A549 (cell line): ENCODE results near the gene PCDHB16. TPM values are rescaled to one million over a fixed set of nuclear protein-coding genes. Genes with fewer than 3 reads are reported as not detected.
A peak's percentile ranks its signal among the peaks of the same experiment; 100 is the strongest.
"Not testable (repeated sequence)": the region's sequence is repeated elsewhere in the genome, so short reads cannot be mapped to it uniquely, and the experiment has no call there.

ENCODE experiments used
- ATAC-seq, 2 experiments: fragments of 200-7000 bp in 1 of 2; fragments of >200 bp in 1 of 2; cut with Nextera tagmentation in 1 of 2; cut with Tn5 transposase in 1 of 2; 3 replicates each; pipeline versions ENCODE4 v1.8.0 to v1.9.1; 2018 to 2020; ENCODE audit warnings: mild to moderate bottlenecking in 1 of 2, moderate library complexity in 1 of 2
- CTCF ChIA-PET: fragments of 300-600 bp; sonication (Branson Sonifier 250); formaldehyde crosslinking; extraction: SDS; loops from one replicate; lab custom pipeline; 2021; ENCODE audit warnings: antibody characterized with exemption, inconsistent platforms; lab: Yijun Ruan, JAX
- POLR2A ChIA-PET: fragments of 350-600 bp; formaldehyde crosslinking; extraction: SDS; loops from one replicate; lab custom pipeline; 2021; ENCODE audit warnings: antibody characterized with exemption, inconsistent platforms; lab: Yijun Ruan, JAX
- DNase-seq, 2 experiments: peaks; one replicate each; pipeline versions ENCODE4 v3.0.0 to v3.0.0-alpha.2; 2011 to 2016; ENCODE audit warnings: low read depth in 1 of 2, low spot score in 1 of 2
- FAIRE-seq: peaks from 2 replicates; lab custom pipeline; 2011; peaks lifted over from hg19 to GRCh38; lab: Jason Lieb, UNC
- H3K27ac ChIP-seq, 2 experiments: fragments of >200 bp; sonication (Bioruptor Twin); formaldehyde crosslinking; 3 replicates each; pipeline ENCODE4 v1.5.1; 2016 to 2017
- H3K4me1 ChIP-seq: fragments of >200 bp; sonication (Bioruptor Twin); formaldehyde crosslinking; 3 replicates; pipeline ENCODE4 v1.6.1; 2016
- H3K4me2 ChIP-seq: fragments of >200 bp; sonication (Bioruptor Twin); formaldehyde crosslinking; 3 replicates; pipeline ENCODE4 v1.6.1; 2016
- H3K4me3 ChIP-seq: fragments of >200 bp; sonication (Bioruptor Twin); formaldehyde crosslinking; 3 replicates; pipeline ENCODE4 v1.5.1; 2016
- H3K9me3 ChIP-seq: fragments of >200 bp; sonication (Bioruptor Twin); formaldehyde crosslinking; 3 replicates; pipeline ENCODE4 v1.6.1; 2016
- CTCF ChIP-seq: fragments of >200 bp; sonication (Bioruptor Twin); formaldehyde crosslinking; IDR thresholded peaks from 3 replicates; pipeline ENCODE4 v1.5.1; 2016
- ELK1 ChIP-seq: fragments of 150-350 bp; IDR thresholded peaks from 2 replicates; pipeline ENCODE4 v1.6.1; 2014; ENCODE audit warnings: low read depth, mild to moderate bottlenecking, low read length
- RAD21 ChIP-seq, 2 experiments: fragments of >200 bp in 1 of 2; sonication (Bioruptor Twin) in 1 of 2; formaldehyde crosslinking in 1 of 2; IDR thresholded peaks in 1 of 2; conservative IDR thresholded peaks in 1 of 2; 2 replicates in 1 of 2; 3 replicates in 1 of 2; pipeline ENCODE4 v1.6.1; 2012 to 2018; ENCODE audit warnings: inconsistent platforms in 1 of 2
- WGBS: methylation state at CpG from one replicate; pipeline ENCODE4 v1.1.6; 2017; ENCODE audit errors: missing lambda C conversion rate; 5-methylcytosine and 5-hydroxymethylcytosine counted together
- polyA plus RNA-seq, 4 experiments: library from polyadenylated mRNA; depleted of rRNA in 3 of 4; stranded (reverse); fragments of >200 nt; fragmentation: RNase III in 1 of 4; extraction: RNeasy Plus Mini Kit Qiagen cat#74134 plus additional on column Dnase treatment in 1 of 4; gene quantifications; 2 replicates in 3 of 4; 3 replicates in 1 of 4; pipeline ENCODE4 v1.2.3, GENCODE V29; 2011 to 2017

The PCDHB16 gene
- polyA plus RNA-seq, 2 of the 4 experiments (the other 2 are of a cell fraction) = 0.10 to 0.13 TPM

GRCh38 chr5:141208478-141208877 lies 26.3 kb downstream of the PCDHB16 start, which contains the start of gene PCDHB12:
PCDHB12 (plus strand) TSS chr5:141208719; CDS start chr5:141208908, 189 bp downstream.
- Histone ChIP-seq H3K4me1 (no peaks in the 10 kb centered on the region), H3K4me2 (no peak within 1 kb of the TSS), H3K27ac (no peak within 1 kb of the TSS), H3K4me3 (no peak within 1 kb of the TSS), H3K9me3 (peaks cover 8% of the 10 kb centered on the region; the same call in 2 of the 3 replicates)
- CTCF ChIA-PET = interaction anchor here (0.7 to 1.3 kb wide), 7 partner anchors 9 to 349 kb away, joined by 3 to 5 read pairs (median 3); partner anchors contain the start of genes PCDHB11 and PCDHB6
- DNase-seq (peak in 1 of 2 experiments; percentile 9), ATAC-seq (no peak), FAIRE-seq (no peak)
- 6% methylated on average over 11 of the region's 11 CpGs for WGBS
- POLR2A ChIA-PET = no interaction called here
- no peak for TF ChIP-seq ELK1
- 0 out of 3 replicates have a peak, but pooled peaks have one; percentile 11 for TF ChIP-seq CTCF

- FAIRE-seq, ATAC-seq, DNase-seq, POLR2A ChIA-PET, CTCF ChIA-PET, H3K27ac ChIP-seq, H3K9me3 ChIP-seq, H3K4me3 ChIP-seq, H3K4me2 ChIP-seq, H3K4me1 ChIP-seq: not testable (repeated sequence)
- 74% methylated on average over 14 of the region's 39 CpGs for WGBS
Measured at GRCh38 chr5:141210281-141210680, 28.1 kb downstream of the PCDHB16 start.

- H3K4me3 ChIP-seq, CTCF ChIA-PET, FAIRE-seq, H3K27ac ChIP-seq, POLR2A ChIA-PET, H3K4me2 ChIP-seq, H3K4me1 ChIP-seq, ATAC-seq, H3K9me3 ChIP-seq, DNase-seq: not testable (repeated sequence)
- WGBS = 40% methylated on average over 1 of the region's 27 CpGs
Measured at GRCh38 chr5:141210849-141211248, 28.7 kb downstream of the PCDHB16 start.

GRCh38 chr5:141213656-141214339 lies 31.6 kb downstream of the PCDHB16 start, which contains the start of gene PCDHB13:
PCDHB13 (plus strand) TSS chr5:141213919; CDS start chr5:141214124, 205 bp downstream.
- H3K4me2 ChIP-seq, POLR2A ChIA-PET, H3K27ac ChIP-seq, FAIRE-seq, H3K4me3 ChIP-seq, H3K4me1 ChIP-seq: not testable (repeated sequence)
- 2% methylated on average over 13 of the region's 18 CpGs for WGBS
- ATAC-seq = peak; percentile 59 to 73; a peak in 5 of 6 replicates
- peaks cover 10% of the 10 kb centered on the region for H3K9me3 ChIP-seq
- TF ChIP-seq RAD21 (conservative IDR thresholded peaks at IDR 0.05 in 1 of 2, IDR thresholded peaks at IDR 0.05 in 1 of 2) = peak in 1 of 2 experiments; percentile 28; a peak in 1 of 5 replicates
- CTCF ChIA-PET = interaction anchor here (0.8 to 1.4 kb wide), 5 partner anchors 10 to 386 kb away, joined by 3 to 6 read pairs (median 3); partner anchors contain the start of genes PCDHA6, PCDHB10 and PCDHB14
- DNase-seq = peak in 1 of 2 experiments; percentile 53

- CTCF ChIA-PET = interaction anchor here (0.8 to 1.4 kb wide), 2 partner anchors 9 to 22 kb away, joined by 3 to 6 read pairs; partner anchors contain the start of genes PCDHB10 and PCDHB14
- H3K4me2 ChIP-seq, H3K4me1 ChIP-seq, ATAC-seq, H3K9me3 ChIP-seq, FAIRE-seq, H3K27ac ChIP-seq, H3K4me3 ChIP-seq, DNase-seq, POLR2A ChIA-PET: not testable (repeated sequence)
- WGBS = 49% methylated on average over 9 of the region's 12 CpGs
Measured at GRCh38 chr5:141214583-141214982, 32.4 kb downstream of the PCDHB16 start.

GRCh38 chr5:141215504-141215903 lies 33.3 kb downstream of the PCDHB16 start:
- H3K4me2 ChIP-seq, DNase-seq, H3K27ac ChIP-seq, H3K4me1 ChIP-seq, FAIRE-seq, H3K4me3 ChIP-seq, ATAC-seq, CTCF ChIA-PET, POLR2A ChIA-PET: not testable (repeated sequence)
- peaks cover 11% of the 10 kb centered on the region; the same call in 2 of the 3 replicates for H3K9me3 ChIP-seq
- 74% methylated on average over 15 of the region's 40 CpGs for WGBS

- WGBS = 39% methylated on average over 10 of the region's 26 CpGs
- ATAC-seq, POLR2A ChIA-PET, H3K4me2 ChIP-seq, H3K4me1 ChIP-seq, FAIRE-seq, DNase-seq, H3K27ac ChIP-seq, CTCF ChIA-PET, H3K4me3 ChIP-seq: not testable (repeated sequence)
- peaks cover 11% of the 10 kb centered on the region; the same call in 2 of the 3 replicates for H3K9me3 ChIP-seq
Measured at GRCh38 chr5:141216035-141216434, 33.8 kb downstream of the PCDHB16 start.
